Measurements from ENCODE around the gene STOM. TPM values are rescaled to one million over a fixed set of nuclear protein-coding genes. Genes with fewer than 3 reads are reported as not detected.

Gene STOM
- total RNA-seq, 2 donors from 2014 or later: 59.9 to 70.5 TPM

- WGBS, 2 donors: 89 to 90% methylated on average over 7 of the region's 7 CpGs
- TF ChIP-seq, protein P1, sequence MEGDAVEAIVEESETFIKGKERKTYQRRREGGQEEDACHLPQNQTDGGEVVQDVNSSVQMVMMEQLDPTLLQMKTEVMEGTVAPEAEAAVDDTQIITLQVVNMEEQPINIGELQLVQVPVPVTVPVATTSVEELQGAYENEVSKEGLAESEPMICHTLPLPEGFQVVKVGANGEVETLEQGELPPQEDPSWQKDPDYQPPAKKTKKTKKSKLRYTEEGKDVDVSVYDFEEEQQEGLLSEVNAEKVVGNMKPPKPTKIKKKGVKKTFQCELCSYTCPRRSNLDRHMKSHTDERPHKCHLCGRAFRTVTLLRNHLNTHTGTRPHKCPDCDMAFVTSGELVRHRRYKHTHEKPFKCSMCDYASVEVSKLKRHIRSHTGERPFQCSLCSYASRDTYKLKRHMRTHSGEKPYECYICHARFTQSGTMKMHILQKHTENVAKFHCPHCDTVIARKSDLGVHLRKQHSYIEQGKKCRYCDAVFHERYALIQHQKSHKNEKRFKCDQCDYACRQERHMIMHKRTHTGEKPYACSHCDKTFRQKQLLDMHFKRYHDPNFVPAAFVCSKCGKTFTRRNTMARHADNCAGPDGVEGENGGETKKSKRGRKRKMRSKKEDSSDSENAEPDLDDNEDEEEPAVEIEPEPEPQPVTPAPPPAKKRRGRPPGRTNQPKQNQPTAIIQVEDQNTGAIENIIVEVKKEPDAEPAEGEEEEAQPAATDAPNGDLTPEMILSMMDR (IDR thresholded peaks at IDR 0.05): no peak
- no peak for TF ChIP-seq POLR2A (IDR thresholded peaks at IDR 0.05)
- DNase-seq: no peak
- Histone ChIP-seq H3K27me3 (no peaks in the 10 kb centered on the region), H3K4me3 (no peak overlapping the region), H3K36me3 (replicated peaks in 1 of 2; ENCODE audit: insufficient read depth in 1 of 2, low read depth in 2 of 2) (peaks cover 0 to 4% of the 10 kb centered on the region in 2 donors), H3K4me1 (no peaks in the 10 kb centered on the region), H3K9me3 (no peaks in the 10 kb centered on the region), H3K27ac (no peak overlapping the region)
- ATAC-seq: no peak
- intact Hi-C loops (cut with DNase I): loop anchor here (5.0 to 10.0 kb wide), 2 partner anchors 92 to 95 kb away; no protein-coding TSS in a partner anchor
Measured at GRCh38 chr9:121309833-121310425, 60.1 kb downstream of the STOM start.

DNA sequence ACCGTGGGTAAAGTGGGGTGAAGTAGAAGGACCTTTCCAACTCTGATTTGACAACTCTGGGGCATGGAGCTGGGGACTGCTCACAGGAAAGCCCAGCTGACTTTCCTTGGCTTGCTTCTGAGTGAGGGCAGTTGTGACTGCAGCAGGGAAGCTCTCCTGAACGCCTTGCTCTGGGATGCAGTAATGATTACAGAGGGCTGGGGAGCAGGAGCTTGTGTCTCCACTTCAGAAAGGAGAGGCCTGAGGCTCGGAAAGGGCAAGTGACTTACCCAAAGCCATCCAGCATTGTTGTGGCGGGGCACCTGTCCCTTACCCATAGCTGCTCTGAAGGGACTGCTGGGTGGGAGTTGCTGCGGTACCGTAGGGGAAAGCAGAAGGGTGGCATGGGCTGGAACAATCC lies 60.9 kb downstream of the STOM start:
- peaks cover 0 to 4% of the 10 kb centered on the region in 2 donors for H3K36me3 ChIP-seq (replicated peaks in 1 of 2; ENCODE audit: insufficient read depth in 1 of 2, low read depth in 2 of 2)
- no peaks in the 10 kb centered on the region for H3K4me1 ChIP-seq
- TF ChIP-seq POLR2A (IDR thresholded peaks at IDR 0.05): no peak
- TF ChIP-seq, protein P1 (IDR thresholded peaks at IDR 0.05): no peak
- no peak for DNase-seq
- no peak for ATAC-seq
- intact Hi-C loops (cut with DNase I): no loop called here
- H3K9me3 ChIP-seq: no peaks in the 10 kb centered on the region
- H3K27me3 ChIP-seq: no peaks in the 10 kb centered on the region
- H3K27ac ChIP-seq: no peak overlapping the region
- 84 to 93% methylated on average over 6 of the region's 6 CpGs for WGBS, 2 donors
- no peak overlapping the region for H3K4me3 ChIP-seq

DNA sequence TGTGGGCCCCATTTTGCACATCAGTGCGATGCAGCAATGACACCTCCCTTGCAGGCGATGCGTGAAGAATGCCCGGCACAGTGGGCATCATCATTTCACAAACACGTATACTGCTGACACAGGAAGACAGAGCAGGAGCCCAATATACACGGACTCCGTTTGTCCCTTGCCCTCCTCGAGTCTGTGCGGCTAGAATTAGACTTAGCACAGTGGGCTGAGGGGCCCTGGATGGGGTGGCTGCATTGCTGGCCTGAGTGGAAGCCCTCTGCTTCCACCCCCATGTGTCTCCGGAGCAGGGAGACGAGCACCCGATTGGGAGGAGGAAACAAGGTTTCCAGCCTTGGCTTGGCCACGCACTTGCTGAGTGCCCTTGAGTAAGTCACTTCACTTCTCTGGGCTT lies 61.3 kb downstream of the STOM start:
- 84 to 89% methylated on average over 11 to 13 of the region's 13 CpGs for WGBS, 2 donors
- H3K27ac ChIP-seq: no peak overlapping the region
- intact Hi-C loops (cut with DNase I): no loop called here

GRCh38 chr9:121307976-121308375 lies 62.1 kb downstream of the STOM start:
- no peak for DNase-seq
- WGBS, 2 donors: 67 to 82% methylated on average over 1 to 2 of the region's 2 CpGs
- Histone ChIP-seq H3K36me3 (replicated peaks in 1 of 2; ENCODE audit: insufficient read depth in 1 of 2, low read depth in 2 of 2) (peaks cover 0 to 2% of the 10 kb centered on the region in 2 donors), H3K27me3 (no peaks in the 10 kb centered on the region), H3K4me3 (no peak overlapping the region), H3K4me1 (no peaks in the 10 kb centered on the region), H3K9me3 (no peaks in the 10 kb centered on the region), H3K27ac (no peak overlapping the region)
- no peak for ATAC-seq
- intact Hi-C loops (cut with DNase I): no loop called here
- TF ChIP-seq, protein P1 (IDR thresholded peaks at IDR 0.05): no peak
- no peak for TF ChIP-seq POLR2A (IDR thresholded peaks at IDR 0.05)

More for the DNA sequence above, 61.3 kb downstream of the STOM start:
- DNase-seq (no peak), ATAC-seq (no peak)
- H3K27me3 ChIP-seq: no peaks in the 10 kb centered on the region
- TF ChIP-seq, protein P1 (IDR thresholded peaks at IDR 0.05): no peak
- no peak for TF ChIP-seq POLR2A (IDR thresholded peaks at IDR 0.05)
- H3K4me3 ChIP-seq: no peak overlapping the region
- H3K4me1 ChIP-seq: no peaks in the 10 kb centered on the region
- H3K36me3 ChIP-seq (replicated peaks in 1 of 2; ENCODE audit: insufficient read depth in 1 of 2, low read depth in 2 of 2): peaks cover 0 to 3% of the 10 kb centered on the region in 2 donors
- no peaks in the 10 kb centered on the region for H3K9me3 ChIP-seq

Measured in body of pancreas (tissue), 4 donors.